IMR-90 (cell line): ENCODE data around the gene PTPRS. TPM values are rescaled to one million over a fixed set of nuclear protein-coding genes. Genes with fewer than 3 reads are reported as not detected.
"Not testable (repeated sequence)": the region's sequence is repeated elsewhere in the genome, so short reads cannot be mapped to it uniquely, and the experiment has no call there.

Experiments used
- ATAC-seq: fragments of 200-7000 bp; cut with Tn5 transposase; 2 replicates; pipeline ENCODE4 v1.9.1; 2020; ENCODE audit warnings: low read depth, mild to moderate bottlenecking, moderate library complexity
- BruUV-seq: library from RNA; stranded (reverse); fragments of 400-500 nt; replicated peaks from 2 replicates; lab custom pipeline; 2021; lab: Mats Ljungman, UMichigan
- CTCF ChIA-PET: fragments of 300-600 bp; formaldehyde crosslinking; extraction: SDS; loops from one replicate; lab custom pipeline; 2021; ENCODE audit warnings: antibody characterized with exemption; lab: Yijun Ruan, JAX
- POLR2A ChIA-PET: fragments of 300-600 bp; sonication (Branson Sonifier 250); formaldehyde crosslinking; loops from one replicate; lab custom pipeline; 2022; ENCODE audit warnings: antibody characterized with exemption; ENCODE audit not compliant: unreplicated experiment; lab: Charles Lee
- DNase-seq: peaks from one replicate; pipeline ENCODE4 v3.0.0; 2013
- H2AFZ ChIP-seq: replicated peaks from 2 replicates; pipeline ENCODE3; 2013; ENCODE audit warnings: low read length, mild to moderate bottlenecking; ENCODE audit not compliant: poor library complexity
- H2AK5ac ChIP-seq: 2 replicates; pipeline ENCODE4 v1.6.1; 2013; ENCODE audit warnings: low read depth, low read length, inconsistent platforms
- H2AK9ac ChIP-seq: replicated peaks from 2 replicates; pipeline ENCODE3; 2013; ENCODE audit warnings: mild to moderate bottlenecking, low read depth, low read length, moderate library complexity; ENCODE audit not compliant: poor library complexity
- H2BK120ac ChIP-seq: 2 replicates; pipeline ENCODE4 v1.6.1; 2013; ENCODE audit warnings: low read depth, low read length, inconsistent platforms
- H2BK15ac ChIP-seq: 3 replicates; pipeline ENCODE4 v1.6.1; 2013; ENCODE audit warnings: low read depth, low read length, inconsistent platforms
- H2BK20ac ChIP-seq: 2 replicates; pipeline ENCODE4 v1.6.1; 2013; ENCODE audit warnings: low read depth, mild to moderate bottlenecking, inconsistent platforms, low read length, moderate library complexity
- H2BK5ac ChIP-seq: 2 replicates; pipeline ENCODE4 v1.6.1; 2013; ENCODE audit warnings: mild to moderate bottlenecking, low read depth, low read length, inconsistent platforms; ENCODE audit not compliant: poor library complexity, severe bottlenecking
- H3K14ac ChIP-seq: replicated peaks from 2 replicates; pipeline ENCODE4 v1.6.1; 2013; ENCODE audit warnings: low read depth, low read length, inconsistent platforms
- H3K18ac ChIP-seq: 2 replicates; pipeline ENCODE4 v1.6.1; 2013; ENCODE audit warnings: low read depth, low read length, control low read depth
- H3K23ac ChIP-seq: 2 replicates; pipeline ENCODE4 v1.6.1; 2013; ENCODE audit warnings: low read depth, low read length, inconsistent platforms
- H3K27ac ChIP-seq: 2 replicates; pipeline ENCODE4 v1.5.1; 2013; ENCODE audit warnings: mild to moderate bottlenecking, control low read depth, low read length; ENCODE audit not compliant: insufficient read depth
- H3K27me3 ChIP-seq: 2 replicates; pipeline ENCODE4 v1.6.1; 2013; ENCODE audit warnings: low read length; ENCODE audit not compliant: control insufficient read depth, insufficient read depth
- H3K36me3 ChIP-seq: 2 replicates; pipeline ENCODE4 v1.6.1; 2013; ENCODE audit warnings: low read length, mixed read lengths; ENCODE audit not compliant: control insufficient read depth, insufficient read depth
- H3K4ac ChIP-seq: 2 replicates; pipeline ENCODE4 v1.6.1; 2013; ENCODE audit warnings: low read depth, low read length, inconsistent platforms
- H3K4me1 ChIP-seq: 2 replicates; pipeline ENCODE4 v1.6.1; 2013; ENCODE audit warnings: low read length, mixed read lengths; ENCODE audit not compliant: control insufficient read depth, insufficient read depth
- H3K4me2 ChIP-seq: 2 replicates; pipeline ENCODE4 v1.6.1; 2013; ENCODE audit warnings: low read depth, mild to moderate bottlenecking, control low read depth, low read length, moderate library complexity
- H3K4me3 ChIP-seq: 2 replicates; pipeline ENCODE4 v1.5.1; 2013; ENCODE audit warnings: low read depth, mild to moderate bottlenecking, control low read depth, low read length, moderate library complexity; ENCODE audit not compliant: insufficient read depth
- H3K56ac ChIP-seq: 2 replicates; pipeline ENCODE4 v1.6.1; 2013; ENCODE audit warnings: low read length, inconsistent platforms; ENCODE audit not compliant: insufficient read depth; ENCODE audit errors: extremely low read depth
- H3K79me1 ChIP-seq, 2 experiments: 2 replicates each; pipeline ENCODE4 v1.6.1; 2013; ENCODE audit warnings: low read length in 2 of 2, inconsistent platforms in 1 of 2, low read depth in 1 of 2
- H3K9ac ChIP-seq: 2 replicates; pipeline ENCODE4 v1.6.1; 2013; ENCODE audit warnings: low read depth, low read length, control low read depth
- H3K9me1 ChIP-seq: 2 replicates; pipeline ENCODE4 v1.6.1; 2013; ENCODE audit warnings: low read length, inconsistent platforms; ENCODE audit not compliant: insufficient read depth
- H3K9me3 ChIP-seq: 2 replicates; pipeline ENCODE4 v1.6.1; 2013; ENCODE audit warnings: low read length; ENCODE audit not compliant: control insufficient read depth, insufficient read depth
- H4K20me1 ChIP-seq: 2 replicates; pipeline ENCODE4 v1.6.1; 2013; ENCODE audit warnings: low read length, inconsistent platforms; ENCODE audit not compliant: insufficient read depth
- H4K5ac ChIP-seq: 2 replicates; pipeline ENCODE4 v1.6.1; 2013; ENCODE audit warnings: mild to moderate bottlenecking, low read depth, low read length, control low read depth
- H4K8ac ChIP-seq, 2 experiments: 2 replicates each; pipeline ENCODE4 v1.6.1; 2013; ENCODE audit warnings: low read depth in 2 of 2, low read length in 2 of 2, control low read depth in 1 of 2, inconsistent platforms in 1 of 2
- H4K91ac ChIP-seq: 2 replicates; pipeline ENCODE4 v1.6.1; 2013; ENCODE audit warnings: low read depth, low read length, inconsistent platforms; ENCODE audit not compliant: insufficient read depth
- WGBS, 2 experiments: methylation state at CpG; one replicate each; pipeline versions ENCODE4 v1.1.5 to v1.1.7; 2013; ENCODE audit warnings: missing lambda C conversion rate in 2 of 2; ENCODE audit not compliant: insufficient read length in 1 of 2; ENCODE audit errors: extremely low coverage in 2 of 2; 5-methylcytosine and 5-hydroxymethylcytosine counted together
- dilution Hi-C: fragments of 300-500 bp; cut with HindIII; formaldehyde crosslinking; loops from one replicate; pipeline ENCODE4 v1.14.3; 2018; ENCODE audit warnings: low sequenced_read_pairs; ENCODE audit not compliant: unreplicated experiment
- in situ Hi-C: fragments of 300-500 bp; cut with MboI; formaldehyde crosslinking; loops from 3 replicates; pipeline ENCODE4 v1.14.3; 2019; ENCODE audit warnings: low sequenced_read_pairs, inconsistent platforms, mixed read lengths
- intact Hi-C: fragments of 100-400 bp; cut with micrococcal nuclease; formaldehyde crosslinking; loops from 2 replicates; pipeline ENCODE4 v1.10.0; 2022
- polyA plus RNA-seq, 3 experiments: library from polyadenylated mRNA; depleted of rRNA; stranded (reverse); fragments of >200 nt; gene quantifications; 2 replicates each; pipeline ENCODE4 v1.2.3, GENCODE V29; 2012; ENCODE audit warnings: low replicate concordance in 1 of 3
- total RNA-seq: library from RNA; depleted of rRNA; stranded (reverse); fragments of >200 nt; gene quantifications from 2 replicates; pipeline ENCODE4 v1.2.3, GENCODE V29; 2012

PTPRS gene
- total and polyA plus RNA-seq, 2 of the 4 experiments (the other 2 are of a cell fraction) = 40.1 to 51.9 TPM

DNA sequence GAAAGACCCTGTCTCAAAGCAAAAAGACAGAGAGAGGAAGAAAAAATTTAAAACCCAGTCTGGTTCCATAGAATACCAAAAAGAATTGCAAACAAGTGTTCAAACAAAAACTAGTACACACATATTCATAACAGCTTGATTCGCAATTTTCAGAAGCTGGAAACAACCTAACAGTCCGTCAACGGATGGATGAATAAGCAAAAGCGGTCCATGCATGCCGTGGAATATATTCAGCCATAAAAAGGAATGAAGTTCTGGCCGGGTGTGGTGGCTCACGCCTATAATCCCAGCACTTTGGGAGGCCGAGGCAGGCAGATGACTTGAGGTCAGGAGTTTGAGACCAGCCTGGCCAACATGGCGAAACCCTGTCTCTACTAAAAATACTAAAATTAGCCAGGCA is 21.2 kb upstream of the PTPRS start:
- H3K27me3 ChIP-seq, H4K8ac ChIP-seq, H4K5ac ChIP-seq, DNase-seq, H3K36me3 ChIP-seq, H3K14ac ChIP-seq, H3K4ac ChIP-seq, H2BK20ac ChIP-seq, H3K4me3 ChIP-seq, H3K18ac ChIP-seq, intact Hi-C loops, H4K20me1 ChIP-seq, dilution Hi-C loops, H4K91ac ChIP-seq, H3K9ac ChIP-seq, H3K56ac ChIP-seq, ATAC-seq, H2BK15ac ChIP-seq, H3K4me1 ChIP-seq, CTCF ChIA-PET, H2BK120ac ChIP-seq, POLR2A ChIA-PET, H3K9me1 ChIP-seq, H2AFZ ChIP-seq, BruUV-seq, in situ Hi-C loops, H3K79me1 ChIP-seq, H2AK9ac ChIP-seq, H3K4me2 ChIP-seq, H3K27ac ChIP-seq, H2AK5ac ChIP-seq, H3K23ac ChIP-seq, H3K9me3 ChIP-seq, H2BK5ac ChIP-seq: not testable (repeated sequence)
- 84% methylated on average over 5 of the region's 9 CpGs; no CpG with 5 or more reads in 1 of the 2 experiments for WGBS, 2 experiments
